ENCODE results near the gene CHD6.

CHD6 gene

GRCh38 chr20:41499961-41500725, 118.0 kb downstream of the CHD6 start:
- peak; percentile 6 for DNase-seq

DNA sequence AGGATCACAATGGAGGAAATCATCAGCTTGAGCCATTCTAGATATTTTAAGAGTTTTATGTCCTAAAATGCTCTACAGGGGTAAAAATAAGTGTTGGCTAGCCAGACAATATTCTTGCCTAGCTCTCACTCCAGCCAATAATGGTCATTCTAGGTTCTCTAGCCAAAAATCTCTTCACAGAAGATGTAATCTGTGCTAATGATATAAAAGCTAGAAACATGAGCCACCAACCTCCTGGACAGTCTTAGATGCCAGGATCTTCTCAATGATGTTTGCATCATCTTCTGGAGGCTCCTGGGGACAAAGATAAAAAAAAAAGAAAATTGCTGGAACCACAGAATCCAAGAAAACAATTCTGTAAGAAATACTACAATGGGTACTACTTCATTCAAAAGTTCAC, 119.1 kb downstream of the CHD6 start:
- no peak for DNase-seq

DNA sequence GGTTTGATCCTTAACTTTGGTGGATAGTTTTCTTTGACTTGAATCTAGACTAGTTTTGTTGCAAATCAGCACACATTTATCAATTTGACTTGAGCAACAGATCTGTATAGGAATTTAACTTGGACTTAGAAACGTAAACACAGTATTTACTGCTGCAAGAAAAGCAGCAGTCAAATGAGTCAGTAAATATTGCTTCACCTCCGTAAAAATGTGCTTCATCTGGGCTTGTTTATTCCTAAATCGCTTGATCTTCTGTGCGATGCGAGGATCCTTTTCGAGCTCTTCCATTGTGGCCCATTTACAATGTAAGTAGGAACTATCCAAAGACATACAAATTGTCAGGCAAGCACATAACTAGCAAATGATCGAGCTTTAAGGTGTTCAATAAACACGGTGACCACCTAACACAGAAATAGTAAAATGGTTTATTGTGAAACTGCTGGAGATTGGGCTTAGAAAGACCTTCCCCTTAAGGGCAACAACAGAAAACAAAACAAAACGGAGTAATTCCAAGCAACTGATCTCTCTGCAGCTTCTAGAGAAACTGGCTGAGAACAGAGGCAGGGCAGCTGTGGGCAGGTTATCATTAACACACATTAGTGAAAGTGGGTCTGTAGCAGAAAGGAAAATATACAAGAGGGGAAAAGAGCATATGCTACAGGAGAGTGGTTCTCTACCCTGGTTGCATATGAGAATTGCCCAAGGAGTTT, 120.8 kb downstream of the CHD6 start:
- DNase-seq: no peak

DNA sequence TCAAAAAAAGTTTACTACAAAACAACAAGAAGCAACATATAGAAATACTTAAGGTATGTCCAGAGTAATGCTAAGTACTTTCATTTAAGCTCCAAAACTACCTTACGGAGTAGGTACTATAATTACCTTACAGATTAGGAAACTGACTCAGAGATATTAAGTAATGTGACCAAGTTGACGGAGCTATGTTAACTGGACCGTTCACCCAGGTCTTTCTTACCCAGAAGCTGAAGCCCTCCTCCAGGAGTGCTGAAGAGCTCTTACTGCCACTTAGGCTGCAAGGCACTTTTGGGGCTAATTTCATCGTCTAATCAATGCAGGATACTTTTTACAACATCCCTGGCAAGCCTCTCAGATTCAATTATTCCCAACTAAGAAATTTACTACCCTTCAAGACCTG, 123.7 kb downstream of the CHD6 start:
- no peak for DNase-seq

DNA sequence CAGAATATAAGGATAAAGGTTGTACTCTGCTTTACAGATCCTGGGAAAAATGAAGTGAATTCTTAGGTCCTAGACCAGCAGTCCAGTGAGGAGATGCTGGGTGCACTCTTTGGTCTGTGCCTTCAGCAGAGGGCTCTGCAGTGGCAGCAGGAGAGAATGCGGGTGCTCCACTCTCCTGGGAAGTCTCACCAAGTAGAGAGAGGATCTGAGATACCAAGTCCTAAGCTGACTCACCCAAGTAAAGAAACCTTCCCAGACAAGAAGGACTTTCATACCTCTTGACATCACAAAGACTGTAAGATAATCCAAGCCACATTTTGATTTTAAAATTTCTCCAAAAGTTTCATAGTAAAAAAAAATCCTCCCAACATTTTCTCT, 134.6 kb downstream of the CHD6 start:
- no peak for DNase-seq

DNA sequence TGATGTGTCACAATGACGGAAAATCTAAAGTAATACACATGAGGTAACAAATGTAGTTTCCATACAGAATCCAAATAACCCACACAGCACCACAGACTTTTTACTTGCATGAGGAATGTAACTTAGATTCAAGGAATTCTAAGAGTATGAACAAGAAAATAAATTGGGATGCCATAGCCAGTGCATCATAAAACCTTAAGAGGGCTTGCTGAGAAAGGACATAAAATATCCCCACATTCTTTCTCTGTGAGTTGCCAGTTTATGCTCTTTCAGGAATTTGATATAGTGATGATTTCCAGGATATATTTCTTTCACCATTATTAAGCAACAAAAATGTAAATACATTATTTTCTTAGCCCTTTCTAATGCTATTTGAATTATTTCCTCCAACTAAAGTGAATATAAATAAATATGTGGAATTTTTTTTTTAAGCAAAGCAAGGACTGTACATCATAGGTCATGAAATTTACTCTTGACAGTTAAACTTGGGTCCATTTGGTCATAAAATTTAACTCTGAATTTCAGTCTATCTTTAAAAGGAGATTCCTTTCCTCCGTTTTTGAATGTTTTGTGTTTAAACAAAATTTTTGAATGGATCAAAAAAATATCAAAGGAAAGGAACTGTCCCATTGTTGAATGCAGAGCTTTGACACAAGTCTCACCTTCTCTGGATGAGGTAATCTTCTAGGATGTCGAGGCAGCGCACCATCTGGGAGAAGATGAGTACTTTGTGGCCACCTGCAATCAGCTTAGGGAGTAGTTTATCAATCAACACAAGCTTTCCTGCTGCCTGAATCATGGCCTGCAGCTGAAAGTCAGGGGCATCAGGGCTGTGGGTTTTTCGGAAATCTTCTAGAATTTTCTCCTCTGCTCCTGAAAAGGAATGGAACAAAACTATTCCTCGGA, 135.3 kb downstream of the CHD6 start:
- DNase-seq: no peak

DNA sequence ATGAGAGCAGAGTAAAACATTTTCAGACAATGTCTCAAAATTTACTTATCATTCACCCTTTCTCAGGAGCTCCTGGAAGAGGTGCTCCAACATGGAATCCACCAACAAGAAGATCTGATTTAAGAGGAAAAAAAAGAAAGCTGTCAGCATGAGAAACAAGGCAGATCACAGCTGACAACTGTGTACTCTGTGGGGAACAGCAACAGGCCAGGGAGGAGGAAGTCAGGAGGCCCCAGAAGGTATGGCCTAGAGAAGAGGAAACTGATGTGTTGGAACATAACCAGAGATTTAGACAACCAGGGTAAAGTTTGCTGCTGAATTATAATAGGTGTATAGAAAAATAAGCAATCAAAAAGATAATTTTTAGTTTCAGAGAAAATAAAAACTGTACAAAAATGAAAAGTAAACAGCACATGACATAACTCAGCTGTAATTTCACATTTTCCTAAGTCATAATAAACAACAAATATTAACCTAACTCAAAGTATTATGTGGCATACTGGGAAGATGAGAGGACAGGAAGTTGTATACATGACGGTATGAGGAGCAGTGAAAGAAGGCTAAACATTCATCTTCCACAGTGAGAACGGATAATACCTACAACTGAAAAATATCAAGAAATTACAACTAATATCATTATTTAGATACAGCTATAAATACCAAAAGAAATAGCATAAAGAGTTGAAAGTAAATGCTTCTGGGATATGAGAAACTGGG, 138.0 kb downstream of the CHD6 start:
- no peak for DNase-seq

DNA sequence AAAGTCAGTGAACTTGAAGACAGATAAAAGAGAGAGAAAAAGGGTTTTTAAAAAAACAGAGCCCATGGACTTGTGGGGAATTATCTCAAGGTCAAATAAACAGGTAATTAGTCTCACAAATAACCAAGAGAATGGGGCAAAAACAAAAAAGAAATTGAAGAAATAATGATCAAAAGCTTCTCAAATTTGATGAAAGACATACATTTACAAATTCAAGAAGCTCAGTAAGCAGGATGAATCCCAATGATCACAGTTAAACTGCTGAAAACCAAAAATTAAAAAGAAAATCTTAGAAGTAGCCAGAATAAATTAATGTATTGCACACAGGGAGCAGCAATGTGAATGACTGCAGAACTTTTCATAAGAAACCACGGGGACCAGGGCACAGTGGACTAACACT, 139.1 kb downstream of the CHD6 start:
- DNase-seq: no peak

DNA sequence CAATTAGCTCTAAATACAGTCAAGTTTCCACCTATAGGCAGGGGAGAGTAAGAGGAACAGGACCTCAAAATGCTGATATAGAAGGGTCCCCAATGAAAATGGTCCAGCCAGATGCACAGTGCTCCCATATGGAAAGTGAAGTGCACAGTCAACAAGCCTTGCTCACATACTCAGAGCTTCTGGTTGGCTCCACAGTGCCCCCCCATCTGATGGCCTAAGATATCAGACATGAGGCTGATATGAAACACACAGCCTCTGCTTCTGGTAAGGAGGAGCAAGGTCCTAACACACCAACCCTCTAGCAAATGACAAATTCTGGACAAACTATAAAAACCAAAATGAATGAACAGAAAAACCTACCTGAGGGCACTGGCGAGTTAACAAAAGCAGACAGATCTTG, 140.2 kb downstream of the CHD6 start:
- no peak for DNase-seq

GRCh38 chr20:41476446-41476845, 141.7 kb downstream of the CHD6 start:
- DNase-seq: no peak

DNA sequence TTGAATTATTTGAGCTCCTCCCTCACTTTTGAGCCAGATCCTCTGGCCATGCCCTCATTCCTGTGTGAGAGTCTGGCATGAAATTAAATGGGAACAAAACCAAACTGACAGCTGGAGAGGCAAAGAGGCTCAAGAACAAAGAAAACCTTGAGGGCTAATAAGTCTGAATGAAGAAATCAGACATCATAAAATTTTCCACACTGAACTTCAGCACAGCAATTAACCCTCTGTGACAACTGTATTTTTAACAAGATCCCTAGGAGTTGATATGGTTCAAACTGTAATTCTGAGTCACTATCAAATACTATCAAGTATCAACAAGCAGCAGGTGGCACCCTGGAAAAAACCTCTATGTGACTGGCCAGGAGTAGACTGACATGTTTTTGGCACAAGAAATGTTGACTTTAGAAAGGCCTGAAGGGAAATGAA, 142.2 kb downstream of the CHD6 start:
- peak; percentile 98 for DNase-seq

DNA sequence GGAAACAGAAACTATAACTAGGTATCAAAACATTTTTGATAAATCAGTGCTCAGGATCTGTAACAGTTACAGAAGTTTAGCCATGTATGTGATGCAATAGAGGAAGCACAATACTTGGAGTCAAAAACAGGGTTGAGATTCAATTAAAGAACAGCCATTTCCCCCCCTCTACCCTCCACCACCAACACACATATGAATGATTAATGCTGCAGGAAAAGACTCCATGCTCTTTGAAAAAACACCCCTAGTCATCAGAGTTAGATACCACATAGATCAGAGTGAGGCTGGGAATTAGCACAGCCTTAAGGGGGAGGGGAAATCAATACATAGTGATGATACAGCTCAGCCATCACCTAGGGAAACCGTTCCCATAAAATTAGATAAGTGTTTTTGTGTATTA, 142.7 kb downstream of the CHD6 start:
- DNase-seq: no peak

DNA sequence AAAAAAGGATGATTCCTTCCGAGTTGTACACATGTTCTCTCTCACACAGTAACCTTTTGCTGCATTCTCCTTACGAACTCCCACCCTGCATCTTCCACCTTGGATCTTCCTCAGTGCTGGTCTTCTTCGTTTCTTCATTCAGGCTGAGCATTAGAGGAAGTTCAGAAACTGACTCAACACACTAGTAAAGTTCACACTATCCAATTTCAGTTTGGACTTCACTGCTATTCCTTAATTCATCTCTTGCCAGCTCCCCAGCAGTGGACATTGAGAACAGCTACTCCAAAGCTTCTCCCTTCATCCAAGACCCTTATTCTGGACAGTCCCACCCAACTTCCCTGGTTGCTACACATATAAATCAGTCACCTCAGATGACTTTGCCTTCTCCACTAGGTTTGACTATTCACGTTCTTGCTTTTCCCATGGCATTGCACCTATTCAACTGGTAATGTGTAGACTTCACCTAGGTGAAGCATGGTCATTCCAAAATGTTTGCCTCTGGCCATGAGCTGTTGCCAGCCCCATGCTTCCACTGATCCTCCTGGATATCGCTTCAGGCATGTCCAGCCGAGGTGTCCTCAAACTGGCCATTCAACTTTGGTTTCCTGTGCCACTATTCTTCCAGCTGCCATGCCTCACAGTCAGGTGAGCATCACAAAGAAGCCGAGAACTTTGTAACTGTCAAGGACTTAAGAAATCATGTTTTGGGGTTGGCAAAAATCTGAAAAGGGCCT, 147.6 kb downstream of the CHD6 start:
- no peak for DNase-seq

- DNase-seq: no peak
These were observed 148.3 kb downstream of the CHD6 start for GRCh38 chr20:41469868-41470267.

DNA sequence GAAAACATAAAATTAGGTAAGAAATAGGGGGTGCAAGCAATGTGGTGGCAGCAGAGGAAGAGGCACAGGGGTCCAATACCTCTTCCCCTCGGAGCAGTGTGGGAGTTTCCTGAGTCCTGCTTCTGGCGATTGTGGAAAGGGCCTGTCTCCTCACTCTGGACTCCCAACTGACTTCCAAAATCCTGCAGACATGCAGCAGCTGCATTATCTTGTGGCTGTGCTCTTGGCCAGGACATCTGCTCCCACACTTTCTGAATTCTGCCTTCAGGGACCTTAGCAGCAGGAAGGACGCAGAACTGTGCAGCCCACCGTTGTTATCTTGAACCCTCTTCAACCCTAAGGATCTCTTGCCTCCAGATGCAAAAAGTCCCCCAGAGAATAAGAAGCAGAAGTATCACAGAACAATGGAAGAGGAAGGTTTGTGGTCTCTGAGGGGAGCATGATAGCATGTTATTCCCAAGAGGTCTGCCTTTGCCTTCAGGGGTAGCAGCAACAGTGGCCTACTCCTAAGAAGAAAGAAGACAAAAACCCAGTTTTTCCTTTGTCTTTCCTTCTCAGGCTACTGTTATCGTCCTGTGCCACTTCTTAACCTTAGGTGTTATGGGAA, 149.1 kb downstream of the CHD6 start:
- DNase-seq: no peak

- DNase-seq: no peak
These were observed 150.5 kb downstream of the CHD6 start for GRCh38 chr20:41467690-41468089.

DNA sequence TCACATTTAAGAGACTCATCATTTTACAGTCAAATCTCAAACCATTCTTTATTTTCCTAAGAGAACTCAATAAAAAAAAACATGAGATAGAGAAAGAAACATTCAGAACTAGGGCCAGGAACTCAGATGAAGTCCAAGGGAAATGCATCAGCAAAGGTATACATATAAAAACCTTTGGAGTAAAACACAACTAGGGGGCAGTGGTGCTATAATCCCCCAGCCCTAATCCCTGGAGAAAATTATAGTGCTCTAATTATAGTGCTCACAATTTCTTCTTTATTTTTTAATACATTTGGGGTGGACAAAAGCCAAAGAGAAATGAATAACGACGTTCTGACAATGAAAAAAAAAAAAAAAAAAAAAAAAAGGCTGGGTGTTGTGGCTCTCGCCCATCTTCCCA, 151.0 kb downstream of the CHD6 start:
- DNase-seq: no peak

- DNase-seq: no peak
These were observed 154.6 kb downstream of the CHD6 start for GRCh38 chr20:41463567-41463966.

GRCh38 chr20:41462372-41463161, 155.6 kb downstream of the CHD6 start:
- no peak for DNase-seq

- no peak for DNase-seq
These were observed 159.4 kb downstream of the CHD6 start for GRCh38 chr20:41458761-41459160.

Data from NCI-H1105 treated with DMSO at 0.1 percent for 48 hours (cell line).